Activated CD4-positive, alpha-beta T cell treated with anti-CD3 and anti-CD28 coated beads, Interleukin-2, Interleukin-6, amounts not matched to agents 100 ng/mL and 50 ng/mL, durations not matched to agents 16 hours and 8 hours (primary cell): ENCODE data around the gene SCAMP2.

Experiments used
- DNase-seq: peaks from one replicate; pipeline ENCODE4 v3.0.0-alpha.2; 2020

Gene SCAMP2

DNA sequence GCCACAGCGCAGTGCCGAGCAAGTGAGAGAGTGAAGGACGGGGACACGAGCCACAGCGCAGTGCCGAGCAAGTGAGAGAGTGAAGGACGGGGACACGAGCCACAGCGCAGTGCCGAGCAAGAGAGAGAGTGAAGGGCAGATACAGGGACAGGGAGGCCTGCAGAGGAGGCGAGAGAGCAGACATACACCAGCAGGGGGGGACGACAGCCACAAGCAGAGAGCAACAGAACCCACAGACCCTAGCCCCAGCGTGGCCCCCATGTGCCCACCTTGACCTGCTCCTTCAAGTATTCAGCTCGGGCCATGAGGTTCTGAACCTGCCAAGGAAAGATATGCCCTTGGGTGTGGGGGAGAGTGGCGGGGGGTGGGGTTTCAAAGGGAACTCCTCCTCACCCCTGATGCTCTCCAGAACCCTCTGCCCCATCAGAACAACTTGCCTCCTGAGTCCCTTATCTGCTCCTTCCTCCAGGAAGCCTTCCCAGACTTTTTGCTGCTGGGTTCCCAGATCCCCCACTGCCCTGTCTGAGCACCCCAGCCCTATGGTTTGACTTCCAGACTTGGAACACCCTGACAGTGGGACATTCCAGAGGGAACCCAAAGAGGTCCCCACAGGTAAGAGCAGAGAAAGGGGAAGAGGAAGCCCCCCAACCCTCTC lies 35.6 kb downstream of the SCAMP2 start:
- DNase-seq, result no peak

DNA sequence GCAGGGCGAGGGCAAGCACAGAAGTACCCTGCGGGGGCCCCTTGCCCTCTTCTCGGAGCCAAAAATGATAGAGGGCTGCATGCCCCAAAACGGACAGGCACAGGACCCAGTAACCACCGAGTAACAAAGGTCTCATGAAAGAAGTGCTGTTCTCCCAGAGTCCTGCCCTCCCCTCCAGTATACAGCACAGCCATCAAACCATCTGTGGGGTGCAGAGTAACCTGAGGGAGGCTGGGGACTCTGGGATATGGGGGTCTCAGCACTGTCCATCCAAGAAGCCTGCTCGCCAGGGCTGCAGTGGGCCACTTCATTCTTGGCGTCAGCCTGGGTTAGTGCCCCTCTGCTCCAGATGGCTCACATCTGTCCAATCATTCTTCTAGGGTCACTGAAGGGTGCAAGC lies 36.3 kb downstream of the SCAMP2 start:
- DNase-seq, result no peak

DNA sequence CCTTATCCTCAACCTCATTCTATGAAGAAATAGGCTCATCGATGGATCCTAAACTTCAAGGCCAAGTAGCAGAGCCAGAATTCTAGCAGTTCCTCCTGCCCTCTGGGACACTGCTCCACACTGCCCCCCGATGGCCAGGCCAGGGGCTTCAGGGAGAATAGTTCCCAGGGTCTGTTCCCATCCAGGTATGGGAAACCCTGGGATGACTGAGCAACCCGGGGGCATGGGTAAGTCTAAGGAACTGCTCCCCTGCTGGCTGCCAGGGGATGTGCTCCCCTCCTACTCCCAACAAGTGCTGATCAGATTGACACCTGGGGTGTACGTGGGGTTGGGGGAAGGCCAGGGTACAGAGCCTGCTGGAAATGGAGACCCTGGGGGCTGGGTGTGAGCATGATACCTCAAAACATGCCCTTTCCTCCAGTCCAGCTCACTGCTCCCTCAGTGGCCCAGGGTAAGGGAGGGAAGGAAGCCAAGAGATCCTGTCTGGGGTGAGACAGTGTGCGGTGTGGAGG lies 37.8 kb downstream of the SCAMP2 start:
- peak; percentile 65 for DNase-seq

DNA sequence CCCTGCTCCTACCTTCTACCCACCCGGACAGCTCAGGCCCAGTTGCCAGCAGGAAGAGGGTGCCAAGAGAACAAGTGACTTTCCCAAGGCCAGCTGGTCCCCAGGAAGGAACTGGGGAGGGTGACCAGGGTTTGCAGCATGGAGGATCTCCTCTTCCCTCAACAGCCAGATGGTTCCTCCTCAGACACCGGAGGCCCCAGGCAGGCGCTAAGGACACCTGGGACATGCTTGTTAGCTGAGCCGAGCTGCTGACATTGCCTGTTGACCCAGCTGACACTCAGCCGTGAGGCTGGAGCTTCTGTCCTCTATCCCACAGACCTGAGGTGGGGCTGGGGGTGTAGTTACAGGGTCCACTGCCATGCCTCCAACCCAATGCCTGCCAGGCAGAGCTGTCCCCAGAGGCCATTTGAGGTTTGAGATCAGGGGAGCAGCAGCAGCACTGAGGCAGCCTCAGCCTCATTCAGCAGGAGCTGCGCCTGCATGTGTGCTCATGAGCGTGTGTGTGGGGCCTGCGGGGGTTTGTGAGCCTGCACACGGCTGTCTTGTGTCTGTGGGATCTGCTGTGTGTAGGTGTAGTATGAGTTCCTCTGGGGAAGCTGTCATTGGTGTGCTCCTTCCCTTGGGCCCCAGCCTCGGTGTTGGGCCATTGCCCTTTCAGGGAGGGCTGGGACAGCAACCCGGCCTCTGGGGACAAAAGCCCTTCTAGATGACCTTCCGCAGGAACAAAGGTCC lies 39.6 kb downstream of the SCAMP2 start:
- no peak for DNase-seq

DNA sequence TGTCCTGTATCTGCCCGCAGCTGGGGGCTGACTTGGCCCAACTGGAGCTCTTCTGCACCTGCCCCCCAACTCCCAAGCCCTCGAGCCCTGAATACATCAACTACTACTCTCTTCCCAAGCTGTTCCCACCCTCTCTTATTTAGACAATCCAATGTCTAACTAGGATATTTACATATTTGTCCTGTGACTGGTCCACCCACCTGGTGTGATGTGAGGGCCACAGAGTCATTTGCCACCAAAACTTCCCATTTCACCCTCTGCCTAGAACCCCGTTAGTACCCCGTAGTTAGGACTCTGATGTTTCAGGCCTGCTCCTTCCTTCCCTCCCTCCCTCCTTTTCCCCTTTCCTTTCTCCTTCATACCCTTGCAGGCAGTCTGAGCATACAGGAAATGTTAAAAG lies 40.3 kb downstream of the SCAMP2 start:
- DNase-seq, result no peak

DNA sequence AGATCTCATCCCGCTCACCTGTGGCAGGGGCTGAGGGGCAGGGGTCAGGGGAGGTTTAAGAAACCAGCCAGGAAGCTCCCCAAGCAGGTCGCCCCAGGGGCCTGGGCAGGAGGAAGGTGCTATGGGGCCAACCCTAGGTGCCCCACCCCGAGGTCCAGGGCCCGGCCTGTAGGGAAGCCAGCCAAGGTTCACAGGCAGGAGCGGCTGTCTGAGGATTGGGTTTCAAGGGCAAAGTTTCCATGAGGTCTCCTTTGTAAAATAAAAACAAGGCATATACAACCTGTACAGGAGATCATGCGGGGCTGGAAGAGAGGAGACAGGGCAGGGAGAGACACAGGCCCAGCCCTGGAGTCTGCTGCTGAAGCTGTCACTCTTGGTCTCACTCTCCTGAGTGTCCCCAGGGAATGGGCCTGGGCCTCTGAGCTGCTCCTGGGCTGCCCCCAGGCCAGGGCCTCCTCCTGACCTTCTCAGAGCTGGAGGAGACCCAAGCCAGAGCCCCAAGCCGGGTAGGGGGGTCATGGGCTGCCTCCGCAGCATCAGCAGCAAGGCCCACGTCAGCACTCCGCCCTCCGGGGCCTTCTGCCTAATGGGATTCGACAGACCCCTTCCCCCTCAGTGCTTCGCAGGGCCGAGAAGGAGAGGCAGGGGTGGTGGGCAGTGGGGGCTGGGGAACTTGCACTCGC lies 41.2 kb downstream of the SCAMP2 start:
- DNase-seq, result no peak

DNA sequence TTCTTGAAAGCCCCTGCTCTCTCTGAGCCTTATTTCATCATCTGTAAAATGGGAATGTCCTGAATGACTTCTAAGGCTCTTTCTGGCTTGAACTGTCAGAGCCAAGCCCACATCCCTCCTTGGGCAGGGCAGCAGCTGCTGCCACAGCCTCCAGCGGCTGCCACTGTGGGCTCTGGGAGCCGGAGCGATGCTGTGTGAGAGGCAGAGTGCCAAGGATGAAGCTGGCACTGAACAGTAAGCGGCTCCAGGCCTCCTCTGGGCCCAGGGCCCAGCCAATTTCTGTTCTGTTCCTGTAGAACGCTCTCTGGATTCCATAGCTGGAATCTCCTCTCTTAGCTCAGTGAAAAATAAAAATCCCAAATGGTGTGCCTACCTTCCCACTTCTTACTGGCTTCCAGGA lies 42.3 kb downstream of the SCAMP2 start:
- DNase-seq, result no peak

DNA sequence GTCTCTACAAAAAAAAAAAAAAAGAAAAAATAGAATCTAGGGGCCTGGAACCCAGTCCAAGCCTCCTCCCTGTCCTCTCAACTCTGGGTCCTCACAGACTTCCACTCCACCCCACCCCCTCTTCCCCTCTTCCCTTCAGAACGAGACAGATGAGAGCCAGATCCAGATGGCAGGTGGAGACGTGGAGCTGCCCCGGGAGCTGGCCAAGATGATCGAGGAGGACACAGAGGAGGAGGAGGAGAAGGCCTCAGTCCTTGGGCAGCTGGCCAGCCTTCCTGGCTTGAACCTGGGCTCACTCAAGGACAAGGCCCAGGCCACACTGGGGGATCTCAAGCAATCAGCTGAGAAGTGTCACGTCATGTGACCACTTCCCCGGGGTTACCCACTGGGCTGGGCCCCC lies 43.2 kb downstream of the SCAMP2 start:
- DNase-seq, result no peak

DNA sequence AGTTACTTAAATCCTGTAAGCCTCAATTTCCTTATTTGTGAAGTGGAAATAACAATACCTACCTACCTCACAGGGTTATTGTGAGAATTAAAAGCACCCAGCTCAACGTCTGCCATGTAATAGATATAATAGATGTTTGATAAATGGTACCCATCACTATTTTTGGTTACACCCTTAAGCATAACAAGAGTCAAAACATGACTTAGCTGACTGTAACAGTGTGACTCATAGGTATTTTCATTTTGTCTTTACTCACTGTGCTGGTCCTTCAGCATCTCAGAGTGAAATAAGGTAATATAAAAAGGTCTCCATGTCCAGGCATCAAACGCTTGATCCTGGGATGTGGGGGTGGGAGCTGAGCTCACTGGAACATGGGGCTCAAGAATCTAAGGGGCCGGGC lies 43.7 kb downstream of the SCAMP2 start:
- peak; percentile 58 for DNase-seq

DNA sequence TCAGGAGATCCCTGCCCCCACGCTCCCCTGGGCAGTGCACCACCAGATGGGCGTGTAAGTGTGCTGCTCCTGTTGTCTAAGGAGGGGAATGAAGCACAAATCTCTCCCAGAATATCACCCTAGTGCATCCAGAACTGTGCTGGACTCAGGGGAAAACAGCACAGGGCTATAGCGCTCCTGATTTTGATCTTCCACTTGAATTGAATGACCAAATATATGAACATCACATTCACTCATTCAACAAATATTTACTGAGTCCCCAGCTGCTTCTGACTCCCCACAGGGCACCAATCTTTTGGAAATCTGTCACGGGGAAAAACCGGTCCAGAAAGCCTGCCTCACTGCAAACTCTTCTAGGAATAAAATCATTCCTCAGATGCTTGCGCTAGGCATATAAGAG lies 44.3 kb downstream of the SCAMP2 start:
- DNase-seq, result no peak

DNA sequence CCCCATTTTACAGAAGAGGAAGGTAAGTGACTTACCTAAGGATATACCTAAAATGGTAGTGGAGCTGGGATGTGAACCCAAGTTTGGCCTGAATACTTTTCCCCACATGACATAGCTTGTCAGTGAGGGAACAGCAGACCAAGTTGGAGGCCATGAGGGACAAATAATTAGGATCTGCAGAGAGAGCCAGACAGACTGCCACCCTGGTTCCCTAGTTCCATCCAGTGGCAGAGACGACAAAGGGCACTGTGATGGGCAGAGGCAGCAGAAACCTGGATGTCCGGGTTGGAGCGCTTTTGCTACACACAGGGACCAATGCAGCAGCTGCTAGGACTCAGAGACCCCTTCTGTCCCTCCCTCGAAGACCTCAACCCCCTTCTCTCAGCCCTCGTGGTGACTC lies 45.6 kb downstream of the SCAMP2 start:
- DNase-seq, result no peak

DNA sequence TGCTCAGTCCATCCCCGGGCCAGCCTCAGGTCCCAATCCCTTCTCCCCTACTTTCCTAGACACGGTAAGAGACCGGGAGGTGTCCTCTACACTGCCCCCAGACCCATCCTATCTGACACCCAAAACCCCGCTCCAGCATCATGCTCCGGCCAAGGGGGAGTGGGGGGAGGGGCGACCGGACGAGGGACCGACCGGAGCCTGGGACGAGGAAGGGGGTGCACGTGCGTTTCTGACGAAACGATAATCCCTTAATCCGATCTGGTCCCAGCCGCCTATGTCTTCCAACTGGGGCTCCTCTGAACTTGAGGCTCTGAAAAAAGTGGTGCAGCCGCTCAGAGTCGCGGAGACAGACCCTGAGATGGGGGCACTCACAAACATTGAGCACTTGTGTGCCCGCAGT lies 46.2 kb downstream of the SCAMP2 start:
- DNase-seq, result no peak

DNA sequence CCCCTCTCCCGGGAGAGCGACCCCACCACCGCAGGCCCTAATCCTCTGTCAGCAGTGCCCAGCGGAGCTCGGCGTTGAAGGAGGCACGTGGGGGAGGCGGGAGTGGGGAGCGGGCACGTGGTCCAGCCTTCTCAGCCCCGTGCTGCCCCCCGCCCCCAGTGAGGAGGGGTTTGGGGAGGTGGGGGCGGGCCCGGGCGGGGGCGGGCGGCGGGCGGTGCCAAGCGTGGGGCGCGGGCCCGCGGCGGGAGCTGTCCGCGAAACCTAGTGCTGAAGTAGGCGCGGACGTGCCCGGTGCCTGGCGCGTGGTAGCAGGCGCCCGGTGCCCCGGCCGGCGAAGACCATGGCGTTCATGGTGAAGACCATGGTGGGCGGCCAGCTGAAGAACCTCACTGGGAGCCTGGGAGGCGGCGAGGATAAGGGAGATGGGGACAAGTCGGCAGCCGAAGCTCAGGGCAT lies 46.8 kb downstream of the SCAMP2 start, which contains the start of gene CPLX3:
Gene CPLX3, plus strand, starts transcription at position 264 of the 456 bp plus-strand sequence. Its CDS starts 77 bp downstream, at position 341.
- DNase-seq, result peak; percentile 41

DNA sequence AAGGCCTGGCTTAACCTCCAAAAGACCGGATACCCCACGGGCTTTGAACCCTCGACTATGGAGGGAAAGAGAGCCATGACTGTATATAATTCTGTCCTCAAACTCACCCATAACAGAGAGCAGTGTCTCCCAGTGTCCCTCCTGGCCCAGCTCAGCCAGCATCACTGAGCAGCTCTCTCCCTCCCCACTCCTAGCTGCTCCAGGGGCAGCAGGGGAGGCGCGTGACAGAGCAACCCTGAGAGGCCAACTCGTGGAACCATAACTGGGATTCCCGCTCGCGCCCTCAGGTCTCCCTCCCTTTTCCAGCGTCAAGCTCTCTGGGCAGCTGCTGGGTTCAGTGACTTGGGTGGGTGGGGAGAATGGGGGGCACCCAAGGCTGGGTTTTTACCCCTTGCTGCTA lies 47.3 kb downstream of the SCAMP2 start:
- no peak for DNase-seq

DNA sequence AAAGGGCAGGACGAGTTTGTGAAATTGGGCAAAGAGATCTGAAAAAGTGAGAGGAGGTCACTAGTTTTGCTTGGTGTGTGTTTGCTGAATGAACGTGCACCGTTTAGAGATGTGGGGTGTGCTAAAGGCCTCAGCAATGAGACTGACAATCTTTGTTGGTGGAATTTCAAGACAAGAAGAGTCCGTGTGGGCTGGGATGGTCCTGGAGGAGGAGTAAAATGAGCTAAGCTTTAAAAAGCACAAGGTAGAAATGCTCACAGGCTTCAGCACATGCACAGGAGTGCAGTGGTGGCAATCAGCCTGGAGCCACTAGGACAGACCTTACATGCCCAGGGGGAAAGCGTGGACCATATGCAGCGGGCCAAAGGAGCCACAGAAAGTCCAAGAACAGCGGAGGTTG lies 48.2 kb downstream of the SCAMP2 start:
- no peak for DNase-seq

DNA sequence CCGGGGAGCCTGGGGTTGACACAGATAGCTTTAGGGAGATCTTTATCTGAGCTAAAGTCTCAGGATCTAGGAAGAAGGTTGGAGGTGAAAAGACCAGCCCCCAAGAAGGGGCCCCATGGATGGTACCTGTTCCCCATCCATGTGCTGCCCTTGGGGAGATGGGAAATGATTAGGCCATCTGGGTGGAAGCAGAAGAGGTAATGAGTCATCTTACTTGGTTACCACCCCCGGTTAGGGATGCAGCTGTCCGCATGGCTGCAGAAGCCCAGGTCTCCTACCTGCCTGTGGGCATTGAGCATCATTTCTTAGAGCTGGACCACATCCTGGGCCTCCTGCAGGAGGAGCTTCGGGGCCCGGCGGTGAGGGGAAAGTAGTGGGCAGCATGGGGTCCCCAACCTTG lies 49.8 kb downstream of the SCAMP2 start:
- no peak for DNase-seq

DNA sequence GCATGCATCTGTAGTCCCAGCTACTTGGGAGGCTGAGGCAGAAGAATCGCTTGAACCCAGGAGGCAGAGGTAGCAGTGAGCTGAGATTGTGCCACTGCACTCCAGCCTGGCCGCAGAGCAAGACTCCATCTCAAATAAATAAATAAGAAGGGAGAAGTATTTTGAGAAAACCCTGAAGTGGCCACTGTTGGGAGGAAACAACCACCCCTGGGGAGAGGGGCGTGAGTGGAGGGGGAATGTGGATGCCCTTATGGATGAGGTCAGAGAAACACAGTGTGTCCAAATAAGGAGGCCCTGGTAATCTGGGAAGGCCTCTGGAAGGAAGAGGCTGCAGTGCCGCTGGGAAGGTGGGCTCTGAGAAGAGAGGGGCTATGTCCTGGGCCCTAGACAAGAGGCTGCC lies 50.9 kb downstream of the SCAMP2 start:
- DNase-seq, result no peak

DNA sequence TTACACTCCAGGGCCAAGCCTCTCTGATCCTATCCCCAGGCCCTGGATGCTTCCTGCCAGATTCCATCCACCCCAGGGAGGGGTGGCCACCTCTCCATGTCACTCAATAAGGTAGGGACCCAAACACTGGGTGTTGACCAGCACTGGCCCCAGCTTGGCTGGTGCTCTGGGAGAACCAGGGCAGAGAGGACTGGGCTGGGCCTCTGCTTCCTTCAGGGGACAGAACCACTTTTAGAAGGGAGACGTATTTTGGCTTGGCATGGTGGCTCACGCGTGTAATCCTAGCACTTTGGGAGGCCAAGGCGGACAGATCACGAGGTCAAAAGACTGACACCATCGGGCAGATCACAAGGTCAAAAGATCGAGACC lies 51.4 kb downstream of the SCAMP2 start:
- DNase-seq, result no peak

DNA sequence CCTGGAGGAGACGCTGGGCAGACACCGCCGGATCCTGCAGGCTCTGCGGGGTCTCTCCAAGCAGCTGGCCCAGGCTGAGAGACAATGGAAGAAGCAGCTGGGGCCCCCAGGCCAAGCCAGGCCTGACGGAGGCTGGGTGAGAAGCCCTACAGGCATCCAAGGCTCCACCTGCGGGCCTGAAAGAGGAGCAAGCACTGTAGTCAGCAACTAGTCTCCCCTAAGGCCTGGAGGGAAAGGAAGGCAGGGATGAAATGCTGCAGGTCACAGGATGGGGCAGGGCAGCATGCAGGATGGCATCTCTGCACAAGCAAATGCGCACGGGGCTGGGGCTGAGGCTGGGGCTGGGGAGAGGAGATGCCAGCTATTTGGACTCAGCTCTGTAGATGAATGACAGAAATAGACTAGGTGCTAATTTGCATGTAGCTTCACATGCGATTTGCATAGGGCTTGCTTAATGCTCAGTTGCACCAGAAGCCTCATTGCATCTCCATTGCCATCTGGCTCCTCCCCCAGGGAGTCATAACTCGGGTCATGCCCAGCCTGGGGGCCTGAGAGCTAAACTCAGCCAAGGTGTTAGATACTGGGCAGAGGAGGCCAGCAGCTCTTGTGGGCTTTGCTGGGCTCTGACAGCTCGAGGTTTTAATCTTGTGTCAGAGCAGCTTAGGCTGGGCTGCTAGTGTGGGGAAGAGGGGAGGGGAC lies 51.9 kb downstream of the SCAMP2 start:
- DNase-seq, result no peak

DNA sequence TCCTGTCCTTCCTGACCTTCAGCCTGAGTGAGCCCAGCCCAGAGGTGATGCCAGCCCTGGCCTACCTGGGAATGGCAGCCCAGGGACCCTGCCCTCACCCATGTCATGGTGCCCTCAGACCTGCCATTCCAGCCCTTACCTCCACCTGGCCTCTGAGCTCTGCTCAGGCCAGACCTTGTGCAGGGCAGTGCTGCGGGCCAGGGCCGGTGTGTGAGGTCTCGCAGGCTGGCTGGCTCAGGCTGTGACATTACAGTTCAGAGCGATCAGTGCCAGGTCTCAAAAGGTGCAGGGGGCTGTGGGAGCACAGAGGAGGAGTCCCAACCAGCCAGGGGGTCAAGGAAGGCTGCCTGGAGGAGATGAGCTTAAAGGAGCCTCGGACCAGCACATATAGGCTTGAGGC lies 53.1 kb downstream of the SCAMP2 start:
- DNase-seq, result no peak

DNA sequence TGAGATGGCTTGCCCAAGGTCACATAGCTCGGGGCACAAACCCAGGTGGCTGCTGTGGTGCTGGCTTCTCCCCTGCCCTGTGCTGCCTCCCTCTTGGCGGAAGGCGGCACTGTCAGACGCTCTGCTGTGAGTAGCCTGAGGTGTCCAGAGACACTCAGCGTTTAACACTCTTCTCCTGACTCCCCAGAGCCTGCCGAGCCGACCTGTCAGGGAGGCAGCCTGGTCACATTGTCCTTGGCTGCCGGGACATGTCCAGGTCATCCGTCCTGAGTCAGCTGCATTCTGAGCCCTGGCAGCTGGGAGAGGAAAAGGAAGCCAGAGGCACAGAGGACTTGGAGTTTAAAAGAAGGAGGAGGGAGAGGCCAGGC lies 55.8 kb downstream of the SCAMP2 start:
- no peak for DNase-seq

DNA sequence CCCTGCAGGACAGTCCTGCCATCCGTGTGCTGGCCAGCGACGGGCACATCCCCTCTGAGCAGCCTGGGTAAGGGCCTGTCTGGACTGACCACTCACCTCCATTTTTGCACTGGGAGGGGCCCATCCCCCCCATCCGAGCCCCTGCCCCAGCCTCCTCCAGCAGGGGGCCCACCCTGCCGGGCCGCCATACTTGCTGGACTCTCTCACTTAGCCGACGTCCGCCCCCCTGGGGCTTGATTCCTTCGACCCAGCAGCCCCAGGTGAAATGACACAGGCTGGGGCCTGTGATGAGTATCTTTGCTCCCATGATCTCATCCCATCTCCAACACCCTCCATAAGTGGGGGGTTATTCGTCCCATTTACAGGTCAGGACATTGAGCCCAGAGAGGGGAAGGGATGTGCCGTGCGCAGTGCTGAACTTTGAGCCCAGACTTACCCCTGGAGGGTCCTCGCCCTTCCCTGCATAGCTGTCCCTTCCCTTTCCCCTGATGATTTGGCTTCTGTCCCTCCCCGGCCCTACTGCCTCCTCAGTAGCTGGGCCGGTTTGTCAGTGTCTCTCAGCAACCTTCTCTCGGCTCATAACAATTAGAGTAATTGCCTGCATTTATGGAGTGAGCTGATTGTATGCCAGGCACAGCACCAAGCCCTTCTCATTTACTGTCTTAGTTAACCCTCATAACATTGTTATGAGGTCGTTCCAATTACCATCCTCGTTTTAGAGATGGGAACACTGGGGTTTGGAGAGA lies 56.4 kb downstream of the SCAMP2 start:
- DNase-seq, result no peak

DNA sequence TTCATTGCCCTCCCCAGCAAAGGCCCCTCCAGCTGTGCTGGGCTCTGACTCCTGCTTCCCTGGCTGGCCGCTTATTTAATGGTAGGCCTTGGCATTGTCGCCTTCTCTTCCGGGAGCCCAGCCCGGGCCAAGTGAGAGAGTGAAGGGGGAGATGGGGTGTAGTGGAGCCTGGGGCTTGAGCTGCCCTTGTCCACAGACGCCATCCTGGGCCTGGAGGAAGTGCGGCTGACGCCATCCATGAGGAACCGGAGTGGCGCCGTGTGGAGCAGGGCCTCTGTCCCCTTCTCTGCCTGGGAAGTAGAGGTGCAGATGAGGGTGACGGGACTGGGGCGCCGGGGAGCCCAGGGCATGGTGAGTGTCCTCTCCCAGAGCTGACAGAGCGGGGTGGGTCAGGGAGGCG lies 57.2 kb downstream of the SCAMP2 start:
- DNase-seq, result no peak
